Ascending aorta (tissue), 2 donors: Measurements from ENCODE around the gene WDR59. TPM values are rescaled to one million over a fixed set of nuclear protein-coding genes. Genes with fewer than 3 reads are reported as not detected.

Experiments
- DNase-seq, 2 donors: peaks; one replicate each; pipeline ENCODE4 v3.0.0-alpha.2; 2019; ENCODE audit warnings: low spot score in 2 of 2
- H3K27ac ChIP-seq, 2 donors: fragments of 200-600 bp; sonication (generic); one replicate each; pipeline ENCODE4 v1.5.1; 2016 to 2017; ENCODE audit warnings: mild to moderate bottlenecking in 1 of 2
- H3K27me3 ChIP-seq: fragments of 200-600 bp; sonication (generic); one replicate; pipeline ENCODE4 v1.5.1; 2017
- H3K36me3 ChIP-seq, 2 donors: fragments of 200-600 bp; sonication (generic); one replicate each; pipeline ENCODE4 v1.5.1; 2016
- H3K4me1 ChIP-seq, 2 donors: fragments of 200-600 bp; sonication (generic); one replicate each; pipeline ENCODE4 v1.5.1; 2016 to 2017; ENCODE audit warnings: mild to moderate bottlenecking in 1 of 2
- H3K4me3 ChIP-seq, 2 donors: fragments of 200-600 bp; sonication (generic); one replicate each; pipeline ENCODE4 v1.5.1; 2016 to 2017; ENCODE audit warnings: mild to moderate bottlenecking in 1 of 2
- H3K9me3 ChIP-seq, 2 donors: fragments of 200-600 bp; sonication (generic); one replicate each; pipeline ENCODE4 v1.5.1; 2016
- CTCF ChIP-seq, 3 experiments: fragments of 200-600 bp in 2 of 3; fragments of 450-650 bp in 1 of 3; sonication (generic) in 2 of 3; IDR thresholded peaks; one replicate each; pipeline ENCODE4 v1.5.1; 2016 to 2019; ENCODE audit warnings: antibody characterized with exemption in 3 of 3, mild to moderate bottlenecking in 1 of 3, moderate library complexity in 1 of 3
- intact Hi-C: fragments of 100-400 bp; cut with DNase I; formaldehyde crosslinking; loops from one replicate; pipeline ENCODE4 v1.15.1; 2023
- total RNA-seq: library from RNA; depleted of rRNA; stranded (reverse); fragments of >200 nt; gene quantifications from one replicate; pipeline ENCODE4 v1.1.0, GENCODE V29; 2016

WDR59 gene
- total RNA-seq, 1 donor from 2014 or later, result 22.0 TPM

- Histone ChIP-seq H3K4me1 (peaks cover 0 to 16% of the 10 kb centered on the region in 2 donors), H3K27ac (peak overlapping the region; percentile 62 to 66), H3K27me3 (no peaks in the 10 kb centered on the region), H3K4me3 (peak overlapping the region; percentile 96 to 97), H3K9me3 (no peaks in the 10 kb centered on the region), H3K36me3 (no peaks in the 10 kb centered on the region)
- TF ChIP-seq CTCF (IDR thresholded peaks at IDR 0.05), result peak in 1 of 3 experiments; percentile 13
- DNase-seq, result peak in 1 of 2 donors; percentile 75
- intact Hi-C loops, result loop anchor here (1.0 to 2.0 kb wide), 3 partner anchors 13 to 45 kb away; no protein-coding TSS in a partner anchor
These were observed 14.9 kb upstream of the WDR59 start for GRCh38 chr16:74999609-75000480.

- peak in 1 of 2 donors; percentile 64 for DNase-seq
- peaks cover 0 to 16% of the 10 kb centered on the region in 2 donors for H3K4me1 ChIP-seq
- no peaks in the 10 kb centered on the region for H3K36me3 ChIP-seq
- H3K9me3 ChIP-seq, result no peaks in the 10 kb centered on the region
- peak overlapping the region; percentile 96 to 97 for H3K4me3 ChIP-seq
- TF ChIP-seq CTCF (IDR thresholded peaks at IDR 0.05), result no peak
- intact Hi-C loops, result loop anchor here (1.0 to 2.0 kb wide), 3 partner anchors 14 to 46 kb away; no protein-coding TSS in a partner anchor
- H3K27ac ChIP-seq, result peak overlapping the region; percentile 62 to 66
- no peaks in the 10 kb centered on the region for H3K27me3 ChIP-seq
These were observed 14.3 kb upstream of the WDR59 start for GRCh38 chr16:74999219-74999608.

GRCh38 chr16:74998481-74999218 is 13.7 kb upstream of the WDR59 start, which contains the start of gene ZNRF1:
Gene ZNRF1, plus strand, starts transcription at chr16:74999024. Its CDS starts 648 bp downstream, at chr16:74999672.
- H3K36me3 ChIP-seq, result no peaks in the 10 kb centered on the region
- H3K27ac ChIP-seq, result peak within 1 kb of the TSS; percentile 62 to 74
- no peaks in the 10 kb centered on the region for H3K27me3 ChIP-seq
- intact Hi-C loops, result loop anchor here (1.0 to 2.0 kb wide), 5 partner anchors 13 to 113 kb away; partner anchors contain the start of gene WDR59
- peak within 1 kb of the TSS; percentile 96 to 97 for H3K4me3 ChIP-seq
- peak; percentile 76 to 86 (median 77) for TF ChIP-seq CTCF (IDR thresholded peaks at IDR 0.05)
- peak in 1 of 2 donors; percentile 90 for DNase-seq
- no peaks in the 10 kb centered on the region for H3K9me3 ChIP-seq
- H3K4me1 ChIP-seq, result peaks cover 0 to 16% of the 10 kb centered on the region in 2 donors

- Histone ChIP-seq H3K4me3 (no peak overlapping the region), H3K27ac (no peak overlapping the region), H3K27me3 (no peaks in the 10 kb centered on the region), H3K4me1 (peaks cover 0 to 16% of the 10 kb centered on the region in 2 donors), H3K36me3 (no peaks in the 10 kb centered on the region), H3K9me3 (no peaks in the 10 kb centered on the region)
- intact Hi-C loops, result no loop called here
- no peak for TF ChIP-seq CTCF (IDR thresholded peaks at IDR 0.05)
- peak in 1 of 2 donors; percentile 58 for DNase-seq
These were observed 12.1 kb upstream of the WDR59 start for GRCh38 chr16:74997042-74997491.

- H3K9me3 ChIP-seq, result no peaks in the 10 kb centered on the region
- DNase-seq, result no peak
- H3K4me3 ChIP-seq, result no peak overlapping the region
- H3K27me3 ChIP-seq, result no peaks in the 10 kb centered on the region
- H3K36me3 ChIP-seq, result no peaks in the 10 kb centered on the region
- no peak for TF ChIP-seq CTCF (IDR thresholded peaks at IDR 0.05)
- no peak overlapping the region for H3K27ac ChIP-seq
- H3K4me1 ChIP-seq, result peaks cover 0 to 9% of the 10 kb centered on the region in 2 donors
- intact Hi-C loops, result no loop called here
These were observed 11.1 kb upstream of the WDR59 start for GRCh38 chr16:74995986-74996385.
